ENCODE results near the gene RAB26. TPM values are rescaled to one million over a fixed set of nuclear protein-coding genes. Genes with fewer than 3 reads are reported as not detected.
A peak's percentile ranks its signal among the peaks of the same experiment; 100 is the strongest.

The RAB26 gene
- total and polyA plus RNA-seq, 2 of the 13 experiments (the other 11 are each of a cell fraction or from before 2014, with no cell fraction given) = 0.86 to 3.6 TPM

- no peak for TF ChIP-seq STAT6 (CRISPR knock-in tag; IDR thresholded peaks at IDR 0.05; ENCODE audit: borderline replicate concordance)
- TF ChIP-seq SUZ12 (IDR thresholded peaks at IDR 0.05; ENCODE audit: low read depth, low read length) = no peak
- TF ChIP-seq CEBPG (CRISPR knock-in tag; IDR thresholded peaks at IDR 0.05) = no peak
- TF ChIP-seq ELK4 (CRISPR knock-in tag; IDR thresholded peaks at IDR 0.05; ENCODE audit: borderline replicate concordance) = no peak
- TF ChIP-seq ZNF816 (CRISPR knock-in tag; IDR thresholded peaks at IDR 0.05; ENCODE audit: borderline replicate concordance) = no peak
- no peak for TF ChIP-seq FOXJ3 (CRISPR knock-in tag; IDR thresholded peaks at IDR 0.05; ENCODE audit: borderline replicate concordance)
- peak; percentile 67 for TF ChIP-seq ZNF501 (CRISPR knock-in tag; IDR thresholded peaks at IDR 0.05)
- TF ChIP-seq CENPBD1 (CRISPR knock-in tag; IDR thresholded peaks at IDR 0.05; ENCODE audit: borderline replicate concordance, low read depth) = no peak
- 0 out of 2 replicates have a peak, but pooled peaks have one; percentile 29 for TF ChIP-seq ZNF713 (CRISPR knock-in tag; IDR thresholded peaks at IDR 0.05)
- peak; percentile 92 for TF ChIP-seq SNAPC4 (CRISPR knock-in tag; IDR thresholded peaks at IDR 0.05)
- TF ChIP-seq MYPOP (CRISPR knock-in tag; IDR thresholded peaks at IDR 0.05) = peak; percentile 58; the same call in 1 of the 2 replicates
- TF ChIP-seq BCL6 (CRISPR knock-in tag; IDR thresholded peaks at IDR 0.05) = peak; percentile 34; the same call in 1 of the 2 replicates
- peak; percentile 71; the same call in 1 of the 2 replicates for TF ChIP-seq ZNF768 (CRISPR knock-in tag; IDR thresholded peaks at IDR 0.05)
- TF ChIP-seq ZNF710 (CRISPR knock-in tag; IDR thresholded peaks at IDR 0.05; ENCODE audit: borderline replicate concordance) = 0 out of 2 replicates have a peak, but pooled peaks have one; percentile 24
- no peak for TF ChIP-seq CENPX (CRISPR knock-in tag; IDR thresholded peaks at IDR 0.05)
These were observed at the start of gene RAB26 (continued) for GRCh38 chr16:2147981-2148671.
